ENCODE measurements around the gene ZNF212. TPM values are rescaled to one million over a fixed set of nuclear protein-coding genes. Genes with fewer than 3 reads are reported as not detected.
A peak's percentile ranks its signal among the peaks of the same experiment; 100 is the strongest.

ZNF212 gene
- total RNA-seq, 2 donors from 2014 or later, result 18.7 to 28.0 TPM

- Mint-ChIP-seq H3K27me3 (ENCODE audit: low read depth) (no peaks in the 10 kb centered on the region), H3K27ac (peak overlapping the region; percentile 80), H3K9me3 (peaks cover 0 to 1% of the 10 kb centered on the region in 2 donors), H3K4me1 (ENCODE audit: low read depth) (peaks cover 44% of the 10 kb centered on the region), H3K36me3 (ENCODE audit: insufficient read depth in 2 of 2) (peaks cover 42 to 49% of the 10 kb centered on the region in 2 donors), H3K4me3 (peak overlapping the region in 1 of 2 donors; percentile 33)
- DNase-seq (no peak), ATAC-seq (replicated peaks in 1 of 2) (no peak)
Measured at GRCh38 chr7:149207324-149208035, 32.0 kb upstream of the ZNF212 start.

GRCh38 chr7:149209518-149210269 lies 29.8 kb upstream of the ZNF212 start:
- Mint-ChIP-seq H3K36me3 (ENCODE audit: insufficient read depth in 2 of 2) (peaks cover 36 to 38% of the 10 kb centered on the region in 2 donors), H3K9me3 (peaks cover 0 to 1% of the 10 kb centered on the region in 2 donors), H3K27ac (peak overlapping the region; percentile 99), H3K27me3 (ENCODE audit: low read depth) (no peaks in the 10 kb centered on the region), H3K4me3 (peak overlapping the region; percentile 39 to 77), H3K4me1 (ENCODE audit: low read depth) (peaks cover 25% of the 10 kb centered on the region)
- peak; percentile 84 to 86 for ATAC-seq (replicated peaks in 1 of 2)
- DNase-seq, result peak; percentile 84 to 91

- H3K4me1 Mint-ChIP-seq (ENCODE audit: low read depth), result peaks cover 23% of the 10 kb centered on the region
- peaks cover 0 to 1% of the 10 kb centered on the region in 2 donors for H3K9me3 Mint-ChIP-seq
- H3K36me3 Mint-ChIP-seq (ENCODE audit: insufficient read depth in 2 of 2), result peaks cover 34 to 36% of the 10 kb centered on the region in 2 donors
- no peak for DNase-seq
- H3K27me3 Mint-ChIP-seq (ENCODE audit: low read depth), result no peaks in the 10 kb centered on the region
- no peak for ATAC-seq (replicated peaks in 1 of 2)
- H3K27ac Mint-ChIP-seq, result peak overlapping the region; percentile 99
- peak overlapping the region; percentile 3 to 77 for H3K4me3 Mint-ChIP-seq
Measured at GRCh38 chr7:149210551-149210950, 28.9 kb upstream of the ZNF212 start.

GRCh38 chr7:149214020-149214720 lies 25.3 kb upstream of the ZNF212 start:
- peaks cover 13% of the 10 kb centered on the region for H3K4me1 Mint-ChIP-seq (ENCODE audit: low read depth)
- no peak for ATAC-seq (replicated peaks in 1 of 2)
- peaks cover 0 to 1% of the 10 kb centered on the region in 2 donors for H3K9me3 Mint-ChIP-seq
- no peaks in the 10 kb centered on the region for H3K27me3 Mint-ChIP-seq (ENCODE audit: low read depth)
- peak overlapping the region in 1 of 2 donors; percentile 51 for H3K4me3 Mint-ChIP-seq
- H3K36me3 Mint-ChIP-seq (ENCODE audit: insufficient read depth in 2 of 2), result peaks cover 31 to 34% of the 10 kb centered on the region in 2 donors
- peak overlapping the region; percentile 70 for H3K27ac Mint-ChIP-seq
- DNase-seq, result no peak

- Mint-ChIP-seq H3K27me3 (ENCODE audit: low read depth) (no peaks in the 10 kb centered on the region), H3K36me3 (ENCODE audit: insufficient read depth in 2 of 2) (peaks cover 30 to 32% of the 10 kb centered on the region in 2 donors), H3K4me1 (ENCODE audit: low read depth) (no peaks in the 10 kb centered on the region), H3K4me3 (no peak overlapping the region), H3K9me3 (no peaks in the 10 kb centered on the region), H3K27ac (peak overlapping the region; percentile 4)
- DNase-seq (no peak), ATAC-seq (replicated peaks in 1 of 2) (no peak)
Measured at GRCh38 chr7:149216402-149216801, 23.0 kb upstream of the ZNF212 start.

GRCh38 chr7:149217570-149217969 lies 21.9 kb upstream of the ZNF212 start:
- H3K4me3 Mint-ChIP-seq, result no peak overlapping the region
- no peaks in the 10 kb centered on the region for H3K27me3 Mint-ChIP-seq (ENCODE audit: low read depth)
- peak overlapping the region; percentile 55 for H3K27ac Mint-ChIP-seq
- peaks cover 29 to 36% of the 10 kb centered on the region in 2 donors for H3K36me3 Mint-ChIP-seq (ENCODE audit: insufficient read depth in 2 of 2)
- no peak for ATAC-seq (replicated peaks in 1 of 2)
- no peaks in the 10 kb centered on the region for H3K4me1 Mint-ChIP-seq (ENCODE audit: low read depth)
- H3K9me3 Mint-ChIP-seq, result no peaks in the 10 kb centered on the region
- no peak for DNase-seq

GRCh38 chr7:149218469-149219420 lies 20.7 kb upstream of the ZNF212 start:
- DNase-seq (no peak), ATAC-seq (replicated peaks in 1 of 2) (no peak)
- Mint-ChIP-seq H3K27me3 (ENCODE audit: low read depth) (no peaks in the 10 kb centered on the region), H3K9me3 (no peaks in the 10 kb centered on the region), H3K27ac (peak overlapping the region; percentile 55), H3K4me3 (no peak overlapping the region), H3K4me1 (ENCODE audit: low read depth) (no peaks in the 10 kb centered on the region), H3K36me3 (ENCODE audit: insufficient read depth in 2 of 2) (peaks cover 26 to 37% of the 10 kb centered on the region in 2 donors)

- DNase-seq, result no peak
- H3K27ac Mint-ChIP-seq, result no peak overlapping the region
- H3K36me3 Mint-ChIP-seq (ENCODE audit: insufficient read depth in 2 of 2), result peaks cover 23 to 38% of the 10 kb centered on the region in 2 donors
- ATAC-seq (replicated peaks in 1 of 2), result no peak
- H3K4me1 Mint-ChIP-seq (ENCODE audit: low read depth), result no peaks in the 10 kb centered on the region
- no peak overlapping the region for H3K4me3 Mint-ChIP-seq
- H3K27me3 Mint-ChIP-seq (ENCODE audit: low read depth), result no peaks in the 10 kb centered on the region
- H3K9me3 Mint-ChIP-seq, result no peaks in the 10 kb centered on the region
Measured at GRCh38 chr7:149220534-149220933, 18.9 kb upstream of the ZNF212 start.

- Mint-ChIP-seq H3K4me3 (no peak overlapping the region), H3K9me3 (no peaks in the 10 kb centered on the region), H3K4me1 (ENCODE audit: low read depth) (no peaks in the 10 kb centered on the region), H3K36me3 (ENCODE audit: insufficient read depth in 2 of 2) (peaks cover 12 to 30% of the 10 kb centered on the region in 2 donors), H3K27ac (no peak overlapping the region), H3K27me3 (ENCODE audit: low read depth) (no peaks in the 10 kb centered on the region)
- DNase-seq (no peak), ATAC-seq (replicated peaks in 1 of 2) (no peak)
Measured at GRCh38 chr7:149223176-149223575, 16.3 kb upstream of the ZNF212 start.

GRCh38 chr7:149223761-149224160 lies 15.7 kb upstream of the ZNF212 start:
- Mint-ChIP-seq H3K27ac (no peak overlapping the region), H3K36me3 (ENCODE audit: insufficient read depth in 2 of 2) (peaks cover 11 to 30% of the 10 kb centered on the region in 2 donors), H3K9me3 (no peaks in the 10 kb centered on the region), H3K4me3 (no peak overlapping the region), H3K4me1 (ENCODE audit: low read depth) (peaks cover under 1% of the 10 kb centered on the region), H3K27me3 (ENCODE audit: low read depth) (no peaks in the 10 kb centered on the region)
- DNase-seq (no peak), ATAC-seq (replicated peaks in 1 of 2) (no peak)

- no peak for ATAC-seq (replicated peaks in 1 of 2)
- Mint-ChIP-seq H3K9me3 (no peaks in the 10 kb centered on the region), H3K36me3 (ENCODE audit: insufficient read depth in 2 of 2) (peaks cover 8 to 26% of the 10 kb centered on the region in 2 donors), H3K4me3 (no peak overlapping the region), H3K27me3 (ENCODE audit: low read depth) (no peaks in the 10 kb centered on the region), H3K27ac (no peak overlapping the region), H3K4me1 (ENCODE audit: low read depth) (peaks cover 7% of the 10 kb centered on the region)
- DNase-seq, result no peak
Measured at GRCh38 chr7:149224352-149224751, 15.1 kb upstream of the ZNF212 start.

- no peak for ATAC-seq (replicated peaks in 1 of 2)
- H3K27ac Mint-ChIP-seq, result no peak overlapping the region
- peaks cover 5 to 21% of the 10 kb centered on the region in 2 donors for H3K36me3 Mint-ChIP-seq (ENCODE audit: insufficient read depth in 2 of 2)
Measured at GRCh38 chr7:149225106-149225505, 14.3 kb upstream of the ZNF212 start.

More at GRCh38 chr7:149225106-149225505, 14.3 kb upstream of the ZNF212 start:
- no peaks in the 10 kb centered on the region for H3K27me3 Mint-ChIP-seq (ENCODE audit: low read depth)
- no peaks in the 10 kb centered on the region for H3K9me3 Mint-ChIP-seq
- no peak for DNase-seq
- peaks cover 10% of the 10 kb centered on the region for H3K4me1 Mint-ChIP-seq (ENCODE audit: low read depth)
- H3K4me3 Mint-ChIP-seq, result no peak overlapping the region
